HL-60/S4 treated with retinoic acid at 250 ng/mL for 4 days and 3 days (cell line): Measurements from ENCODE around the gene PTCD2.

ENCODE experiments used
- in situ Hi-C: fragments of 300-500 bp; cut with MboI; formaldehyde crosslinking; loops from 2 replicates; pipeline ENCODE4 v1.7.0; 2022; ENCODE audit warnings: low sequenced_read_pairs

The PTCD2 gene

DNA sequence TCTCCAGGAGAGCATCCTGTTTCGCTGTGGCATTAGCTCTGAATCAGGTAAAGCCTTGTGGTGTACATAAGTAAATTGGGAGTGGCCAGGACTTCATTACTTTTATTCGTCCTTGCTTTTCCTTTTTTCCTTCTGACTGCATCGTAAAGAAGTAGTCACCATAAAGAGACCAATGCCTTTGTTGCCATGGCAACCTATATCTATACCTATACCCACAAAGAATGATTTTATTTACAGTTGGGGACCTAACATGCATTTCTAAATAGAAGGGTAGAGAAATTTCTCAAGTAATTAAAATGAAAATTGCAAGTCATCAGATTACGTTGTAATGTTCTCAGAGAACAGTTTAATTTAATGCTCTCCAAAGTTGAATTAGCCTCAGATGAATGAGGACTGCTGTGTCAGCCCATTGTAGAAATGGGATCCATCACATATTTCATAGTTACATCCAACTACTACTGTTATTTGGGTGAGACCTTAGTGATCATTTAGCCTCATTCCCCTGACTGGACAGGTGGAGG lies 18.6 kb downstream of the PTCD2 start:
- in situ Hi-C loops = no loop called here

DNA sequence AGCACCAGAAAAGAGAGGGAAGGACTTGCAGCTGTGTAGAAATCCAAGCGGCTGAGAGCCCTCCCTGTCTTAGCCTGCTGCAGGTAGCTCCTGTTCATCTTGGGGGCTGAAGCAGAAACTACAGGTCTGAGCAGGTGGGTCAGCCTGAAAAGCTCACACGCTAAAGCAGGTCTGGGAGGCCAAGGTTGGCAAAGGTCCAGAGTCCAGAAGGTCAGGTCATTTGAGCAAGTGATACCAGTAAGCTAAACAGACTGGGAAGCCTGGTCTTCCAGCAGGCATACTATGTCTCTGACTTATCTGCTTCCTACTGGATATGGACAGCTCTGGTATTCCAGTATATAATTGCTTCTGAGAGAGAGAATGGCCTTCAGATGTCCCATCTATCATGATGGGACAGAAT lies 26.2 kb downstream of the PTCD2 start:
- in situ Hi-C loops = no loop called here

DNA sequence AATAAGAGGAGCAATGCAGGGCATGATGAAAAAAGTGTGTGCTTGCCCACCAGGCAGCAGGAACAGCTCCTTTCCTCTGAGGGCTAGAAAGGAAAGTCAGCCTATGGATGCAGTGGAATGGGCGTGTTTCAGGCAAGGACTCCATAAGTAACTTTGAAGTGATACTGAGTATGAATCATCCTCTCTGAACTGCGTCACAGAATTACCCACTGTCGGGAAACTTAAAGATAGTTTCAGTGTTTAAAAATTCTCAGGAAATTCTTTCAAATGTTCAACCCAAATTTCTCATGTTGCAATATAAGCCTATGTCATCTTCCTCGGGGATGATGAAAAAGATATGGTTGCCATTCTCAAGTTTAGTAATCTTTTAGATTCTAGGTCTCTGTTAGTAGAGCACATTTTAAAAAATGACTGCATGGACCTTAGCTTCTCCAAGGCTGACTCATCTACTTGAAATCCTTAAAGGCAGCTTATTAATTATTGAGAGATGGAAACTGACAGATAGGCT lies 27.7 kb downstream of the PTCD2 start:
- in situ Hi-C loops = no loop called here

DNA sequence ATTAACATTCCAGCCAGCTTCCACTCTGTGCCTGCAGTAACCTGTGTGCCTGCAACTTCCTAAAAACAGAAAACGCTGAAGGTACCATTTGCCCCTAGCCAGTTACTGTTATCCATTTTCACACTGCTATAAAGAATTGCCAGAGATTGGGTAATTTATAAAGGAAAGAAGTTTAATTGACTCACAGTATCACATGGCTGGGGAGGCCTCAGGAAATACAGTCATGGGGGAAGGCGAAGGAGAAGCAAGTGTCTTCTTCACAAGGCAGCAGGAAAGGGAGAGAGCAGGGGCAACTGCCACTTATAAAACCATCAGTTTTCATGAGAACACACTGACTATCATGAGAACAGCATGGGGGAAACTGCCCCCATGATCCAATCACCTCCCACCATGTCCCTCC lies 31.2 kb downstream of the PTCD2 start:
- in situ Hi-C loops = loop anchor here (25.0 kb wide), 1 partner anchor 186 kb away; no protein-coding TSS in a partner anchor

DNA sequence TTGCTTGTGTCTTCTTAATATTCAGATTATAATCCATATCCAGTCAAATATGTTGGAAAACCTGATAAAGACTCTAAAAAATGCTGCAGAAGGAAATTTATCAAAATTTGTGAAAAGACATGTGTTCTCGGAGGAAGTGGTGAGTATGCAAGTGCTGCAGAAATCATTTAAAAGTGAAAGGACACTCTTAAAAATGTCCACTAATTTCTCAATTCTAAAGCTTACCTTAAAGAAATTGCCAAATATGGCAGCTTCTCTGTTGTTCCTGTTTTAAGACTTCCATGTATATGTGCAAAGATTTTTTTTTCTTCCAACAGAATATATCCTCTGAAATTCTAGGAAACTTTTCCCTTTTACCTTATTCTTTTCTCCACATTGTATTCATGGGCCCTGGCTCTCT lies 32.4 kb downstream of the PTCD2 start:
- in situ Hi-C loops = loop anchor here (25.0 kb wide), 1 partner anchor 185 kb away; no protein-coding TSS in a partner anchor

DNA sequence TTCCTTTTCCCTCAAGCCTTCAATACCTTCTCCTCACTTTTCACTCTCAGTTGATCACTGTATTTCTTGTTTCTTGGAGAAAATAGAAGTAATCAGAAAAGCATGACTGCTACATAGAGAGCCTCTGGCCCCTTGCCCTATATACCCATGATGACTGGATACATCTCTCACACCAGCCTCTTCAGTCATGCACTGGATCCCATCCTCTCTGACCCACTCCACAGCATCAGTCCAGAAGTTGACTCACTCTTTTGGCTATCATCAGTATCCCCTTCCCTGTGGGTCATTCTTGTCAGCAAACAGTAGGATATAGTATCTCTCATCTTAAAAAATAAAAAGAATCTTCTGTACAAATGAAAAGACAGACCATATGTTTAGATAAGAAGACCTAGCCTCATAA lies 32.9 kb downstream of the PTCD2 start:
- in situ Hi-C loops = loop anchor here (25.0 kb wide), 1 partner anchor 184 kb away; no protein-coding TSS in a partner anchor

DNA sequence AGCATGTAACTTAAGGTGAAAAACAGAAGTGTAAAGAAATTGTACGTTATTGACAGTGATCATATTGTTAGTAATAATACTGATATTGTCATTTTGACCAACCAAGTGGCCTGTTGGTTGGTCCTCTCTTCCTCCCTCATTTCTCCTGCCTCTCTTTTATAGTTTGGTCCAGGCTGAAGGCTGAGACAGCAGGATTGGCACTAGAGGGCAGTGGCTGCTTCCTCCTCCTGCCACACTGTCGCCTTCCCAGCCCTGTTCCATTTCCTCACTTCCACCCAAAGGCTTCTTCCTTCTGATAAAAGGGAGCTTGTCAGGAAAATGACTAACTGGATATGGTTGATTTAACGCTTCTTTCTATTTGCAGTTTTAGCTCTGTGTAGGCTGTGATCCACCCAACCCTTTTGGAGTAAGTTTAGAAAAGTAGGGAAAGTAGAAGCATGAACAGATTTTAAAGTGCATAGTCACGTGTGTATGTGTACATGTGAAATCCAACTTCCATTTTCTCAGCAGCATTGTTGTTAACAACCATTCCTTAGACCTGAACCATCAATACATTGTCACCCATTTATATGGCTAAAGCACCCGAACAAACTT lies 35.6 kb downstream of the PTCD2 start:
- in situ Hi-C loops = loop anchor here (25.0 kb wide), 1 partner anchor 181 kb away; no protein-coding TSS in a partner anchor

DNA sequence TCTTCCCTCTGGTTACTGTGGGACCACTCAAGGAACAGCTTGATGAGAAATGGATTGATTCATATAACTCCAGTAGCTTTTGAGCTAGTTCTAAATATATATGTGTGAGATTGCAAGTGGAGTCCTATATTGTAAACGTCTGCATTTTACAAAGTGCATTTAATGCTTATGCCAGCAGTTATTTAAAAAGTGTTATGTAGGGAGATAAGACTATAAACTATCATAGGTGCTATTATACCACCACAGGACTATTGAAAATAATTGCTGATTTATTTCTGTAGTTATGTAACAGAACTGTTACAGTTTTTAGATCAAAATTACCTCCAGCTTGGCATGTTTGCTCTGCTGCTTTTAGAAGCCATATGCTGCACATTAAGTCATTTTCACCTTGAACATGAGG lies 36.2 kb downstream of the PTCD2 start:
- in situ Hi-C loops = loop anchor here (25.0 kb wide), 1 partner anchor 181 kb away; no protein-coding TSS in a partner anchor

DNA sequence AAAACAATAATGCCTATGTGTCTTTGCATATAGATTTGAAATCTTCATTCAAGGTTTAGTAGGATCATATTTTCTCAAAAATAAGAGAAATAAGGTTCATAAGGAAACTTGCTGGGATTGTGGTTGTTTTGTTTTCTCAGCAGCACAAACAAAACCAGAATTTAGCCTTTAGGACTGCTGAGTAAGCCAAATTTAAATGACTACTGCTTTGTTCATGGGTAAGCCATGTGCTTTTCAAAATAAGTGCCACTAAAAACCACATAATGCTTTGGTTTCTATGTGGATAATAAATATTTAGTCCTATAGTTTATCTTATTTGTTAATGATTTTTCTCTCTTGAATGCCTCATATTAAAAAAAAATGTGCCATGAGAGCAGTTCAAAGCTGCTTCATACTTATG lies 38.8 kb downstream of the PTCD2 start:
- in situ Hi-C loops = loop anchor here (25.0 kb wide), 1 partner anchor 178 kb away; no protein-coding TSS in a partner anchor

DNA sequence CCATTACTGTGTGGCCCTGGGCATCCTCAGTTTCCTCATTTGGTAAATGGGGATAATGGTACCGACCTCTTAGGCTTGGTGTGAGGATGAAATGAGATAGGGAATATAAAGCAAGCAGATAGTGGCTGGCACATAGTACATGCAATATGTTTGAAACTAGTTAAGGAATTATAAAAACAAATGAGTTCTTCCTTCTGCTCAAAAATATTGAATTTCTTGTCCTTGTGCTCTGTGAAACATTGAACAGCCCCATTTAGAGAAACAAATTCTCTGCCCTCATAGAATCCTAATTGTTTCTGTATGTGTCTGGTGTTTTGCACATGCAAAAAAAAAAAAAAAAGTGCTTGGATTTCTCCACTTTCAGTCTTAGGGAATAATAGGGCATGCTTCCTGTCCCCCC lies 39.7 kb downstream of the PTCD2 start:
- in situ Hi-C loops = loop anchor here (25.0 kb wide), 1 partner anchor 177 kb away; no protein-coding TSS in a partner anchor

DNA sequence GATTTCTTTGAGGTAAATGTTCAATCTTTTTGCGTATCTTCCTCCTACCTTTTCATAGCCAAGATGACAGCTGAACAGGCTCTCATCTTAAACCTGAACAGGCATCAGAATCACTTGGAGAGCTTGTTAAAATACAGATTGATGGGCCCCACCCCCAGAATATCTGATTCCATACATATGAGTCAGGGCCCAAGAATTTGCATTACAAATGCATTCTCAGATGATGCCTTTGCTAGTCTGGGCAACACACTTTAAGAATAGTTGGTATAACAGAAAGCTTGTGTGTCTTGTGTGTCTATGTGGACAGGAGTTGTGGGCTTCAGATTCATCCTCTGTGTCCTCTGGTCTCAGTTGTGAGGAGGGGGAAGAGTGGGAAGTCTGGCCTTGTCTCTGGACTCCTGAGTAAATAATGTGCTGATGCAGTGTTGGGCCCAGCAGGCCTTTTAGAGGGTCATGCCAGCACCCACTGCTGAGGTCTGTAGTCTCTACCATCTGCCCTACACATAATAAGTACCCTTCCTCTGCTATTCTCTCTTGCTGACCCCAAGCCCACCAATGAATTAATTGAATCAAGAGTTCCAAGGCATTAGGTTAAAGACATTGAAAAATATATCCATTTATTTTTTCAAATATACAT lies 43.1 kb downstream of the PTCD2 start:
- in situ Hi-C loops = loop anchor here (25.0 kb wide), 1 partner anchor 174 kb away; no protein-coding TSS in a partner anchor

DNA sequence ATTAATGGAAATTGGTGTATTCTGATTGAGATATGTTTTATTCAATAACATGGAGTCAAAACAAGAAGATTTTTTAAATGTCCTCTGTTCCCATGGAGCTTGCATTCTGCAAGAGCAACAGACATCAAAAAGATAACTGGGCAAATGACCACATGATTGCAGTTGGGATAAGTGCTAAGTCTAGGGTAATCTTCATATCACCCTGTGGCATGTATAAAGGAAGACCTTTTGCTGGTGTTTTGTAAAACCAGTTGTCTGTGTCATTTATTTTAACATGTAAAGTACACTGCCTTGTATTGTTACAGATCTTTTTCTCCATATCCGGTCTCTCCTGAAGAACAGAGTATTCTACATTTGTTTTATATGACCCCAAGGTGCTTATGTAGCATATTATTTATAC lies 44.0 kb downstream of the PTCD2 start:
- in situ Hi-C loops = loop anchor here (25.0 kb wide), 1 partner anchor 173 kb away; no protein-coding TSS in a partner anchor

DNA sequence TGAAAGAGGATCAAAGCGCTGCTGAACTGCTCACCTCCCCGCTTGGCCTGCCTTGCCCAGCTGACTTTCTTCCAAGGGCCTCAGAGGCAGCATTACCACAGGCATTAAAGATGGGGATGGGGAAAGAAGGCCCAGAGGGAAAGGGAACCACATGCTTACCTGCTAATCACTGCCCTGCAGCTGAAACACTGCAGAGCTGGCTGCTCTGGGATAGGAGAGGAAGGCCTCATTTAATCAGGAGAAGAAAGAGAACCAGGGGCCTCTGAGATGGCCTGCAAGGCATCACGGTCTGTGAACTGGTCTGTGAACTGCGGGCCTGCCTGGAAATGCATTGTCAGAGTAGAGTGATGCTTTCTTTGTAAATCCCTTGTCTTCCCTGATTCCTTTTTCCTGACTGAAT lies 44.8 kb downstream of the PTCD2 start:
- in situ Hi-C loops = loop anchor here (25.0 kb wide), 1 partner anchor 172 kb away; no protein-coding TSS in a partner anchor

DNA sequence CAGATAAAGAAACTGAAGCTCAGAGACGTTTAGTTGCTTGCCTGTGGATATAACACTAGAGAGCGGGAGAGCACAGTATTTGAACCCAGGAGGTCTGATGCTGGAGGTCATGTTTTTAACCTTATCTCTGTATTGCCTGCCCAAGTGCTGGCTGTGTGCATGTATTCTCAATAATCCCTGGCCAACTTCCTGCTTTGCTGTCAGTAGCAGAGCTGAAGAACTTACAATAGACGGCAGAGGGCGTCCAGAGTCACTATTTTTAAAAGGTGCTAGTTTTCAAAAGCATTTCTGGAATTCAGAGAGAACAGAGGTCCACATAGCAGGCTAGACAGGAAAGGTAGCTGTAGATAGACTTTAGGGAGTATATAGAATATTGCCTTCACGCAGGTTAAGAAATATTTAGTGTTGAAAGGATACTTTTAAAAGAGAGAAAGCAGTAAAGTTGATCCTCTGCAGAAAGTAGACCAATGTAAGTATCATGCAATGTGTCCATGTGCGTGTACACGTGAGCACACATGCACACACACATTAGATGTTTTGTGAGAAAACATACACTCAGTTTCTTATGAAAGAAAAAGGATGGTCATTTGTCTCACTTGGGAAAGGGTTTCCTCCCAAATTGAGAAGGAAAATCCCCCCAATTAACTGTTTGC lies 46.3 kb downstream of the PTCD2 start:
- in situ Hi-C loops = loop anchor here (25.0 kb wide), 1 partner anchor 171 kb away; no protein-coding TSS in a partner anchor

DNA sequence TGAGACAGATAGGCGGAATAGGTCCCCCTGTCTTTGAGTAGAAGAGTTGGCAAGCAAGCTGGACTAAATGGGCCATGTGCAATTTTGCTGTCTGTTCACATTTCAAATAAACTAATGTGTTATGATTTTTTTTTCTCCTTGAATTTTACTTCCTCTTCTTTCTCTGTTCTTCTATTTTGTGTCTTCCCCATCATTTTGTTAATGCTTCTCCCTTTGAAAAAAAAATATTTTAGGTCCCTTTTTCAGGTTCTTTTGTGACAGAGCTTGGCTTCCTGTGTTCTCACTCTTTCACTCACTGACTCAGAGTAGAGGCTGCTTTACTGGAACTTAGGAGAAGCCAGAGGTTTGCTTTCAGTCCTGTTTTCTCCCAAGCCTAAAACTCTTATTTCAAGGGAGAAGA lies 48.1 kb downstream of the PTCD2 start:
- in situ Hi-C loops = loop anchor here (25.0 kb wide), 1 partner anchor 169 kb away; no protein-coding TSS in a partner anchor

DNA sequence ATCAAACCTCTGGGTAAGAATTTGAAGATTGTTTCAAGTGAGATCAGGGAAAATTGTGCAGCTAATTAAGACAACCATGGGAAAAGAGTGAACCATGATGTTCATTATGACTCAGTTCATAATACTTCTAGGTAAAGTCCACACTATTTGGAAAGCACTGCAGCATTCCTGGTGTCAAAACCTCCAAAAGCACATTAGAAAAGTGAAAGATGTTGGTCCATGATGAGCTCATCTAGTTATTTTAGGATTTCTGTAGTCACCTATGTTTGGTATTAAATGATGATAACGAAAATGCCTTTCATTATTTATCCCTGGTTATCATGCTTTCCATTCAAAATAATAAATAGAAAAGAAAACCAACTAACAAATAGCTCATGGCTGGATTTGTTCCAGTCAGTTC lies 49.1 kb downstream of the PTCD2 start:
- in situ Hi-C loops = loop anchor here (25.0 kb wide), 1 partner anchor 168 kb away; no protein-coding TSS in a partner anchor

DNA sequence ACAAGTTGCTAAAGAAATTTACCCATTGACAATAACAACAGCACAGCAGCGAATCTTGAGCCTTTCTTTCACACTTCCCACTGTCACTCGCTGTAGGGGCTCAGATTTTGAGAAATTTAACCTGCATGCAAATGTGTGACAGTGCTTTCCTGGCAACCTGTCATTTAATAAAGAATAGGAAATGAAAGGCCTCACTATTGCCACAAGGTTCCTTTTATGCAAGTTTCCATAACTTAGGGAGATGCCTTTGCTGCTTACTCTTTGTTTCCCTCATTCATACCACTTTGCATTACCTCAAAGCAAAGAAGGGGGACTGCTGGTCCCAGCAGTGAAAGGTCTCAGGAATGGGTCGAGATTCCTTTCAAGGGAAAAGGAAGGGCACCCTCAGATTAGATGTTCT lies 49.5 kb downstream of the PTCD2 start:
- in situ Hi-C loops = loop anchor here (25.0 kb wide), 1 partner anchor 168 kb away; no protein-coding TSS in a partner anchor

DNA sequence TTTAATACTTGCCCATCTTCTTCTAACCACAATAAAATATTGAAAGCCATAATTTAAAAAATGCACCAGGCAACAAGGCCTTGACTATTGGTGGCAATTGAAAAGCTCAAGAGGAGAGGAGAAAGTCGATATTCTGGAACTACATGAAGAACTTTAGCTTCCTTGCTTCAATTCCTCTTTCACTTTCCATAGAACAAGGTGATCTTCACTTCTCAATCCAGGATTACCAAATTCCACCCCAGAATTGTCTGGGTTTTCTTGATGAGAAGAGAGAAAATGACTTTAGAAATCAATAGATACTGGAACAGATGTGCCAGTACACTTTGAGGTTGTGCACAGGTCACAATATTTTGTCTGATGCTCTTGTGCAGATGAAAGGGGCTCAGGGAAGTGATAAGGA lies 52.2 kb downstream of the PTCD2 start:
- in situ Hi-C loops = loop anchor here (25.0 kb wide), 1 partner anchor 165 kb away; no protein-coding TSS in a partner anchor

DNA sequence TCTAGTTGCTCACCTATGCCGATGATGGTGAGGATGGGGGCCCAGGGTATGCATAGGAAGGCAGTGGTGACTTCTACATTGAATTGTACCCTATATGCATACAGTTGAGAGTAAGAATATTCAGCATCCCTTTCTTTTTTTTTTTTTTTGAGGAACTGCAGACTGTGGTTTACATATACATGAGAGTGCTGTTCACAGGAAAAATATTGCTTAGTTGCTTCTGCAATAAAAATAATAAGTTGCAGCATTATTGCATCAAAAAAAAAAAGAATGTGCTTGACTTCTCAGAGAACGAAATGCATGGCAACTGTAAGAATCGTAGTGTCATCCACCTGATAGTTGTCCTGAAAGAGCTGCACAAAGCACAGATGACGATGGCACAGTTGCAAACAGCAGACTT lies 52.8 kb downstream of the PTCD2 start:
- in situ Hi-C loops = loop anchor here (25.0 kb wide), 1 partner anchor 164 kb away; no protein-coding TSS in a partner anchor

DNA sequence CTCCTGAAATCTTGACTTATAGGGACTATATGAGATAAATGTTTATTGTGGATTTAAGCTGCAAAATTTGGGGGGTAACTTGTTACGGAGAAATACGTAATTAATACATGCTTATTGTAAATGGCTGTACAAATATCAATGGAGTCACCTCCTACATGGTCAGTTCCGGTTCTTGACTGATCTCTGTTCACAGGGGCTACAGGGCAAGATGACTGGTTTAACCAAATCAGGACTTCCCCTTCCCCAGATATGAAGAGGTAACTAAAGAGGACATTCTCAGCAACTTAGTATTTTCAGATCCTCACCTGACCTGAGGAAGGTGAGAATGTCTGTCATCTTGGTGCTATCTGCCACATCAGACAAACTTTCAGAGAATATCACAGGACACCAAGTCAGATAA lies 54.7 kb downstream of the PTCD2 start:
- in situ Hi-C loops = loop anchor here (25.0 kb wide), 1 partner anchor 162 kb away; no protein-coding TSS in a partner anchor

DNA sequence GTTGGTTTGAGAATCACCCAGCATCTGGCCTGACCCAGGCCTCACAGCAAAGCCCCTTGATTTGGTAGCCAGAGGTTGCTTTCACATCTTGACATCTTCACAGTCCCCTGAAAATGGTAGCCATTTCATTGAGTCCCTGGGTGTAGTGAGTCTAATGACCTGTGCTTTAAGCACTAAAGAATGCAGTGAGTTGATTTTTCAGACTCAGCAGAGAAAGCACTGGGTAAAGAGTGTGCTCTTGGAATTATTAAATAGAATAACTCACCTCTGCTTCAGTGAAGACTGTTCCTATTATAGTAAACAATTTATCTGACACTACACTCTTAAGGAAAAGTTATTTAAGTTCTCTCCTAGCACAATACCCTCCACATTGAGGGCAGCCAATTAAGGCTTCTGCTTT lies 56.2 kb downstream of the PTCD2 start:
- in situ Hi-C loops = no loop called here
